ENCODE data around the gene CHD9.

CHD9 gene

GRCh38 chr16:53369921-53370320 lies 315.1 kb downstream of the CHD9 start:
- no peak overlapping the region for H3K4me3 ChIP-seq (ENCODE audit: low read depth in 1 of 5, low read length in 5 of 5)
- peaks cover 10 to 13% (median 11%) of the 10 kb centered on the region in 5 donors for H3K27me3 ChIP-seq (ENCODE audit: control insufficient read depth in 5 of 5, insufficient read depth in 4 of 5, low read length in 5 of 5)
- H3K27ac ChIP-seq (ENCODE audit: low read depth, low read length) = no peak overlapping the region

GRCh38 chr16:53370827-53371226 lies 316.0 kb downstream of the CHD9 start:
- H3K9me3 ChIP-seq (ENCODE audit: control insufficient read depth in 5 of 5, low read length in 5 of 5) = peaks cover 0 to 3% (median 0%) of the 10 kb centered on the region in 5 donors
- H3K27ac ChIP-seq (ENCODE audit: low read depth, low read length) = no peak overlapping the region
- no peak overlapping the region for H3K4me3 ChIP-seq (ENCODE audit: low read depth in 1 of 5, low read length in 5 of 5)
- peaks cover 10 to 13% (median 11%) of the 10 kb centered on the region in 5 donors for H3K27me3 ChIP-seq (ENCODE audit: control insufficient read depth in 5 of 5, insufficient read depth in 4 of 5, low read length in 5 of 5)
- H3K36me3 ChIP-seq (ENCODE audit: control insufficient read depth in 5 of 5, insufficient read depth in 5 of 5, low read length in 5 of 5) = no peaks in the 10 kb centered on the region
- no peak overlapping the region for H3K9ac ChIP-seq (ENCODE audit: low read length in 5 of 5)
- H3K4me1 ChIP-seq (ENCODE audit: control insufficient read depth in 5 of 5, insufficient read depth in 5 of 5, low read length in 5 of 5) = peaks cover 0 to 10% (median 8%) of the 10 kb centered on the region in 5 donors

More at GRCh38 chr16:53369921-53370320, 315.1 kb downstream of the CHD9 start:
- H3K36me3 ChIP-seq (ENCODE audit: control insufficient read depth in 5 of 5, insufficient read depth in 5 of 5, low read length in 5 of 5) = no peaks in the 10 kb centered on the region
- H3K9me3 ChIP-seq (ENCODE audit: control insufficient read depth in 5 of 5, low read length in 5 of 5) = peaks cover 0 to 3% (median 0%) of the 10 kb centered on the region in 5 donors
- peaks cover 0 to 10% (median 8%) of the 10 kb centered on the region in 5 donors for H3K4me1 ChIP-seq (ENCODE audit: control insufficient read depth in 5 of 5, insufficient read depth in 5 of 5, low read length in 5 of 5)
- no peak overlapping the region for H3K9ac ChIP-seq (ENCODE audit: low read length in 5 of 5)

GRCh38 chr16:53372992-53373871 lies 318.4 kb downstream of the CHD9 start:
- Histone ChIP-seq H3K9ac (ENCODE audit: low read length in 5 of 5) (no peak overlapping the region), H3K9me3 (ENCODE audit: control insufficient read depth in 5 of 5, low read length in 5 of 5) (peaks cover 0 to 3% (median 0%) of the 10 kb centered on the region in 5 donors), H3K27me3 (ENCODE audit: control insufficient read depth in 5 of 5, insufficient read depth in 4 of 5, low read length in 5 of 5) (peaks cover 10 to 15% (median 11%) of the 10 kb centered on the region in 5 donors), H3K36me3 (ENCODE audit: control insufficient read depth in 5 of 5, insufficient read depth in 5 of 5, low read length in 5 of 5) (no peaks in the 10 kb centered on the region), H3K4me3 (ENCODE audit: low read depth in 1 of 5, low read length in 5 of 5) (peak overlapping the region in 4 of 5 donors; percentile 30 to 50 (median 44)), H3K4me1 (ENCODE audit: control insufficient read depth in 5 of 5, insufficient read depth in 5 of 5, low read length in 5 of 5) (peaks cover 0 to 10% (median 8%) of the 10 kb centered on the region in 5 donors), H3K27ac (ENCODE audit: low read depth, low read length) (no peak overlapping the region)

GRCh38 chr16:53374800-53375199 lies 320.0 kb downstream of the CHD9 start:
- peaks cover 10 to 15% (median 11%) of the 10 kb centered on the region in 5 donors for H3K27me3 ChIP-seq (ENCODE audit: control insufficient read depth in 5 of 5, insufficient read depth in 4 of 5, low read length in 5 of 5)

GRCh38 chr16:53378138-53378537 lies 323.3 kb downstream of the CHD9 start:
- H3K9me3 ChIP-seq (ENCODE audit: control insufficient read depth in 5 of 5, low read length in 5 of 5) = peaks cover 0 to 3% (median 0%) of the 10 kb centered on the region in 5 donors
- H3K9ac ChIP-seq (ENCODE audit: low read length in 5 of 5) = no peak overlapping the region
- H3K4me1 ChIP-seq (ENCODE audit: control insufficient read depth in 5 of 5, insufficient read depth in 5 of 5, low read length in 5 of 5) = peaks cover 0 to 6% (median 5%) of the 10 kb centered on the region in 5 donors
- H3K27ac ChIP-seq (ENCODE audit: low read depth, low read length) = no peak overlapping the region
- H3K36me3 ChIP-seq (ENCODE audit: control insufficient read depth in 5 of 5, insufficient read depth in 5 of 5, low read length in 5 of 5) = no peaks in the 10 kb centered on the region
- H3K27me3 ChIP-seq (ENCODE audit: control insufficient read depth in 5 of 5, insufficient read depth in 4 of 5, low read length in 5 of 5) = peaks cover 5 to 10% (median 6%) of the 10 kb centered on the region in 5 donors
- H3K4me3 ChIP-seq (ENCODE audit: low read depth in 1 of 5, low read length in 5 of 5) = no peak overlapping the region

More at GRCh38 chr16:53374800-53375199, 320.0 kb downstream of the CHD9 start:
- Histone ChIP-seq H3K9ac (ENCODE audit: low read length in 5 of 5) (no peak overlapping the region), H3K4me1 (ENCODE audit: control insufficient read depth in 5 of 5, insufficient read depth in 5 of 5, low read length in 5 of 5) (peaks cover 0 to 10% (median 8%) of the 10 kb centered on the region in 5 donors), H3K4me3 (ENCODE audit: low read depth in 1 of 5, low read length in 5 of 5) (no peak overlapping the region), H3K9me3 (ENCODE audit: control insufficient read depth in 5 of 5, low read length in 5 of 5) (peaks cover 0 to 3% (median 0%) of the 10 kb centered on the region in 5 donors), H3K36me3 (ENCODE audit: control insufficient read depth in 5 of 5, insufficient read depth in 5 of 5, low read length in 5 of 5) (no peaks in the 10 kb centered on the region), H3K27ac (ENCODE audit: low read depth, low read length) (no peak overlapping the region)

All from subcutaneous abdominal adipose tissue (tissue), 5 donors.